ENCODE results near the gene PELI2. TPM values are rescaled to one million over a fixed set of nuclear protein-coding genes. Genes with fewer than 3 reads are reported as not detected.

Gene PELI2
- total and polyA plus RNA-seq, 2 donors (not counting 1 experiment from before 2014, with no cell fraction given), result 15.5 to 29.2 TPM

DNA sequence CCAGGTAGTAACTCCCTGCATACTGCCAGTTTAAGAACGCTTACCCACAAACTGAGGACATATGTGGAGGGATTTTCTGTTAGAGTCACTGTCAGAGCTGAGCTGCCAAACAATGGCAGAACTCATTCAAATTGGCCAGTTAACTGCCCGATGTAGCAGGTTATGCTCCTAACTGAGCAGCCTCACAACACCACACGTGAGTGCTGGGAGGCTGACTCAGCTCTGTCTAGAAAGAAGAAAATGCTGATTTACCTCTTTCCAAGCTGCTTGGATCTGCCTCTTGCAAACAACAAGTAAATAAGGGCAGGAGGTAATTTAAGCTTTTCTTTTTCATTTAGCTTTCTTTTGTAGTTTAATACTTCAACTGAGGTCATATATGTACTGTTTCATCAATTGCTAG is 195.6 kb downstream of the PELI2 start:
- no peak overlapping the region for H2AFZ ChIP-seq (ENCODE audit: low read length)
- H3K4me2 ChIP-seq (ENCODE audit: extremely low read depth, insufficient read depth, low read length), result no peak overlapping the region
- no peaks in the 10 kb centered on the region for H3K9me3 ChIP-seq (ENCODE audit: control insufficient read depth, insufficient read depth, low read depth, low read length)
- H3K4me1 ChIP-seq (ENCODE audit: control insufficient read depth, extremely low read depth, insufficient read depth, low read length), result no peaks in the 10 kb centered on the region
- no peak overlapping the region for H3K27ac ChIP-seq (ENCODE audit: insufficient read depth, low read length)
- H4K20me1 ChIP-seq (ENCODE audit: control insufficient read depth, extremely low read depth, insufficient read depth, low read length), result no peaks in the 10 kb centered on the region
- TF ChIP-seq CTCF (conservative IDR thresholded peaks at IDR 0.05 in 1 of 2, IDR thresholded peaks at IDR 0.05 in 1 of 2; ENCODE audit: low read depth in 1 of 2, low read length in 2 of 2) (no peak), EZH2 (IDR thresholded peaks at IDR 0.05; ENCODE audit: low read length, missing control alignments) (no peak)
- no peak overlapping the region for H3K4me3 ChIP-seq (replicated peaks in 1 of 4; ENCODE audit: control extremely low read depth in 1 of 4, insufficient read depth in 1 of 4, low read depth in 3 of 4, low read length in 4 of 4)
- no peaks in the 10 kb centered on the region for H3K36me3 ChIP-seq (ENCODE audit: control insufficient read depth, insufficient read depth, low read length)
- no peaks in the 10 kb centered on the region for H3K27me3 ChIP-seq (ENCODE audit: control insufficient read depth, insufficient read depth, low read length)
- DNase-seq (ENCODE audit: low read depth in 2 of 2), result no peak
- no peaks in the 10 kb centered on the region for H3K79me2 ChIP-seq (ENCODE audit: control insufficient read depth, insufficient read depth, low read length)
- no peak overlapping the region for H3K9ac ChIP-seq (ENCODE audit: insufficient read depth, low read length)

DNA sequence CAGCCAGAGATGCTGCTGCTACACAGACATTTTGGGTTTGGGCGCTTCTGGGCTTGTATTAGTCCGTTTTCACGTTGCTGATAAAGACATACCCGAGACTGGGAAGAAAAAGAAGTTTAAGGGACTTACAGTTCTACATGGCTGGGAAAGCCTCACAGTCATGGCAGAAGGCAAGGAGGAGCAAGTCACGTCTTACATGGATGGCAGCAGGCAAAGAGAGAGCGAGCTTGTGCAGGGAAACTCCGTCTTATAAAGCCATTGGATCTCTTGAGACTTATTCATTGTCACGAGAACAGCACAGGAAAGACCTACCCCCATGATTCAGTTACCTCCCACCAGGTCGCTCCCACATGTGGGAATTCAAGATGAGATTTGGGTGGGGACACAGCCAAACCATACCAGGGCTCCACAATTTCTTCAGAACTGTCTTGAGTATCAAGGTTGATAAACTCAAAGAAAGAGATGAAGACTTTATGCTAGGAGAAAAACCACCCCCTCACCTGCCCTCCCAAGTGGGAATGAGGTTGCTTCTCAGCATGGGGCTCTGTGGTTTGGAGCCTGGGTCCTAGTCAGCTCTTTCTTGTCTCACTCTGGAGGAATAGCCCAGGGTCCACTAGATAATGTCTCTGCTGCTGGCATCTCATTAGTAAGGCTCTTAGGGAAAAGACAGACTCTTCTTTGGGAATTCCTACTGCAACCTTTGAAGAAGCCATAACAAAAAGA is 200.3 kb downstream of the PELI2 start:
- no peak overlapping the region for H3K9ac ChIP-seq (ENCODE audit: insufficient read depth, low read length)
- H3K27me3 ChIP-seq (ENCODE audit: control insufficient read depth, insufficient read depth, low read length), result no peaks in the 10 kb centered on the region
- no peak overlapping the region for H3K4me2 ChIP-seq (ENCODE audit: extremely low read depth, insufficient read depth, low read length)
- H3K79me2 ChIP-seq (ENCODE audit: control insufficient read depth, insufficient read depth, low read length), result no peaks in the 10 kb centered on the region
- no peak for DNase-seq (ENCODE audit: low read depth in 2 of 2)
- no peak overlapping the region for H3K4me3 ChIP-seq (replicated peaks in 1 of 4; ENCODE audit: control extremely low read depth in 1 of 4, insufficient read depth in 1 of 4, low read depth in 3 of 4, low read length in 4 of 4)
- H4K20me1 ChIP-seq (ENCODE audit: control insufficient read depth, extremely low read depth, insufficient read depth, low read length), result no peaks in the 10 kb centered on the region
- no peak overlapping the region for H3K27ac ChIP-seq (ENCODE audit: insufficient read depth, low read length)
- H3K9me3 ChIP-seq (ENCODE audit: control insufficient read depth, insufficient read depth, low read depth, low read length), result no peaks in the 10 kb centered on the region
- H3K4me1 ChIP-seq (ENCODE audit: control insufficient read depth, extremely low read depth, insufficient read depth, low read length), result no peaks in the 10 kb centered on the region
- no peaks in the 10 kb centered on the region for H3K36me3 ChIP-seq (ENCODE audit: control insufficient read depth, insufficient read depth, low read length)
- no peak overlapping the region for H2AFZ ChIP-seq (ENCODE audit: low read length)
- TF ChIP-seq CTCF (conservative IDR thresholded peaks at IDR 0.05 in 1 of 2, IDR thresholded peaks at IDR 0.05 in 1 of 2; ENCODE audit: low read depth in 1 of 2, low read length in 2 of 2) (no peak), EZH2 (IDR thresholded peaks at IDR 0.05; ENCODE audit: low read length, missing control alignments) (no peak)

GRCh38 chr14:56321861-56322260 is 203.7 kb downstream of the PELI2 start:
- H3K27ac ChIP-seq (ENCODE audit: insufficient read depth, low read length), result no peak overlapping the region
- H4K20me1 ChIP-seq (ENCODE audit: control insufficient read depth, extremely low read depth, insufficient read depth, low read length), result no peaks in the 10 kb centered on the region
- H3K79me2 ChIP-seq (ENCODE audit: control insufficient read depth, insufficient read depth, low read length), result no peaks in the 10 kb centered on the region
- DNase-seq (ENCODE audit: low read depth in 2 of 2), result no peak
- H3K4me3 ChIP-seq (replicated peaks in 1 of 4; ENCODE audit: control extremely low read depth in 1 of 4, insufficient read depth in 1 of 4, low read depth in 3 of 4, low read length in 4 of 4), result no peak overlapping the region
- H3K9ac ChIP-seq (ENCODE audit: insufficient read depth, low read length), result no peak overlapping the region
- no peaks in the 10 kb centered on the region for H3K9me3 ChIP-seq (ENCODE audit: control insufficient read depth, insufficient read depth, low read depth, low read length)
- H2AFZ ChIP-seq (ENCODE audit: low read length), result no peak overlapping the region
- no peaks in the 10 kb centered on the region for H3K36me3 ChIP-seq (ENCODE audit: control insufficient read depth, insufficient read depth, low read length)
- no peak overlapping the region for H3K4me2 ChIP-seq (ENCODE audit: extremely low read depth, insufficient read depth, low read length)
- H3K4me1 ChIP-seq (ENCODE audit: control insufficient read depth, extremely low read depth, insufficient read depth, low read length), result peaks cover 17% of the 10 kb centered on the region
- TF ChIP-seq EZH2 (IDR thresholded peaks at IDR 0.05; ENCODE audit: low read length, missing control alignments), result no peak
- no peak for TF ChIP-seq CTCF (conservative IDR thresholded peaks at IDR 0.05 in 1 of 2, IDR thresholded peaks at IDR 0.05 in 1 of 2; ENCODE audit: low read depth in 1 of 2, low read length in 2 of 2)
- H3K27me3 ChIP-seq (ENCODE audit: control insufficient read depth, insufficient read depth, low read length), result no peaks in the 10 kb centered on the region
